GM23338 (cell line): ENCODE results near the gene NLGN1.

Experiments
- CTCF ChIP-seq, 2 experiments: fragments of 200-600 bp in 1 of 2; sonication (generic) in 1 of 2; conservative IDR thresholded peaks; 2 replicates each; pipeline versions ENCODE4 v1.5.1 to v1.6.1; 2016 to 2017; ENCODE audit warnings: antibody characterized with exemption in 2 of 2, low read depth in 2 of 2, mild to moderate bottlenecking in 2 of 2, moderate library complexity in 1 of 2
- EZH2 ChIP-seq: fragments of 200-600 bp; sonication (generic); IDR thresholded peaks from one replicate; pipeline ENCODE4 v1.8.0; 2017; ENCODE audit warnings: antibody characterized with exemption, mild to moderate bottlenecking, low read depth; ENCODE audit not compliant: unreplicated experiment
- EZH2phosphoT487 ChIP-seq: fragments of 200-600 bp; sonication (generic); IDR thresholded peaks from one replicate; pipeline ENCODE4 v1.8.1; 2018; ENCODE audit warnings: antibody characterized with exemption; ENCODE audit not compliant: unreplicated experiment
- REST ChIP-seq: IDR thresholded peaks from one replicate; pipeline ENCODE4 v1.6.1; 2018; ENCODE audit warnings: antibody characterized with exemption; ENCODE audit not compliant: unreplicated experiment

- no peak for TF ChIP-seq CTCF (conservative IDR thresholded peaks at IDR 0.05; ENCODE audit: low read depth in 2 of 2)
- TF ChIP-seq EZH2phosphoT487, result no peak
- TF ChIP-seq EZH2, result no peak
- TF ChIP-seq REST, result no peak
Measured at GRCh38 chr3:173905381-173905780, 507.8 kb downstream of the NLGN1 start.
